SHP77 (cell line): Measurements from ENCODE around the gene WWC2.

Source experiments
- DNase-seq, 2 experiments: peaks; one replicate each; lab custom pipeline; 2025; lab: John Stamatoyannopoulos, UW

Gene WWC2

GRCh38 chr4:183354219-183354618 is 255.2 kb downstream of the WWC2 start:
- no peak for DNase-seq

- no peak for DNase-seq
These were observed 256.3 kb downstream of the WWC2 start for GRCh38 chr4:183355405-183355804.

- DNase-seq: no peak
These were observed 257.2 kb downstream of the WWC2 start for GRCh38 chr4:183356173-183356830.

GRCh38 chr4:183356931-183357675 is 258.0 kb downstream of the WWC2 start:
- no peak for DNase-seq

GRCh38 chr4:183358215-183358755 is 259.2 kb downstream of the WWC2 start:
- DNase-seq: no peak

GRCh38 chr4:183360161-183360919 is 261.3 kb downstream of the WWC2 start:
- no peak for DNase-seq

GRCh38 chr4:183362036-183362435 is 263.0 kb downstream of the WWC2 start:
- DNase-seq: no peak

GRCh38 chr4:183362916-183363542 is 264.0 kb downstream of the WWC2 start:
- DNase-seq: no peak

GRCh38 chr4:183364025-183364424 is 265.0 kb downstream of the WWC2 start:
- DNase-seq: no peak

- no peak for DNase-seq
These were observed 267.3 kb downstream of the WWC2 start for GRCh38 chr4:183366206-183366835.

GRCh38 chr4:183369073-183369472 is 270.0 kb downstream of the WWC2 start:
- no peak for DNase-seq
